Ishikawa (cell line): ENCODE results near the gene ARHGEF11.

Experiments used
- CEBPB ChIP-seq: IDR thresholded peaks from 2 replicates; pipeline ENCODE4 v1.6.1; 2012
- CREB1 ChIP-seq: IDR thresholded peaks from 2 replicates; pipeline ENCODE4 v1.6.1; 2012; ENCODE audit warnings: low read depth
- EGR1 ChIP-seq: IDR thresholded peaks from 2 replicates; pipeline ENCODE4 v1.6.1; 2012
- EP300 ChIP-seq: IDR thresholded peaks from 2 replicates; pipeline ENCODE4 v1.6.1; 2012; ENCODE audit warnings: borderline replicate concordance
- FOXM1 ChIP-seq: IDR thresholded peaks from 2 replicates; pipeline ENCODE4 v1.6.1; 2012; ENCODE audit warnings: low read depth, borderline replicate concordance
- MAX ChIP-seq: IDR thresholded peaks from 2 replicates; pipeline ENCODE4 v1.6.1; 2012
- NFIC ChIP-seq: IDR thresholded peaks from 2 replicates; pipeline ENCODE4 v1.6.1; 2012
- RAD21 ChIP-seq: IDR thresholded peaks from 2 replicates; pipeline ENCODE4 v1.6.1; 2012; ENCODE audit warnings: low read depth
- REST ChIP-seq: IDR thresholded peaks from 2 replicates; pipeline ENCODE4 v1.6.1; 2012; ENCODE audit warnings: low read depth, mild to moderate bottlenecking
- TAF1 ChIP-seq: IDR thresholded peaks from 2 replicates; pipeline ENCODE4 v1.6.1; 2012; ENCODE audit warnings: low read depth, mild to moderate bottlenecking
- TCF12 ChIP-seq: IDR thresholded peaks from 2 replicates; pipeline ENCODE4 v1.6.1; 2012; ENCODE audit warnings: low read depth
- TEAD4 ChIP-seq: IDR thresholded peaks from 2 replicates; pipeline ENCODE4 v1.6.1; 2012
- USF1 ChIP-seq: IDR thresholded peaks from 2 replicates; pipeline ENCODE4 v1.6.1; 2012
- YY1 ChIP-seq: IDR thresholded peaks from 2 replicates; pipeline ENCODE4 v1.6.1; 2012; ENCODE audit warnings: low read depth
- ZBTB7A ChIP-seq: IDR thresholded peaks from 2 replicates; pipeline ENCODE4 v1.6.1; 2012; ENCODE audit warnings: low read depth

The ARHGEF11 gene

GRCh38 chr1:156906206-156906906, 139.2 kb downstream of the ARHGEF11 start:
- TF ChIP-seq EP300: no peak
- no peak for TF ChIP-seq RAD21
- TF ChIP-seq EGR1: no peak
- TF ChIP-seq YY1: no peak
- no peak for TF ChIP-seq ZBTB7A
- no peak for TF ChIP-seq NFIC
- no peak for TF ChIP-seq TCF12
- no peak for TF ChIP-seq REST
- no peak for TF ChIP-seq TEAD4
- no peak for TF ChIP-seq CREB1
- TF ChIP-seq MAX: no peak
- TF ChIP-seq CEBPB: no peak
- no peak for TF ChIP-seq USF1
- no peak for TF ChIP-seq FOXM1
- no peak for TF ChIP-seq TAF1

GRCh38 chr1:156905651-156906050, 139.9 kb downstream of the ARHGEF11 start:
- TF ChIP-seq TCF12 (no peak), ZBTB7A (no peak), TEAD4 (no peak), CEBPB (no peak), MAX (no peak), CREB1 (no peak)

GRCh38 chr1:156905176-156905575, 140.4 kb downstream of the ARHGEF11 start:
- TF ChIP-seq TAF1: no peak
- no peak for TF ChIP-seq REST
- no peak for TF ChIP-seq USF1
- no peak for TF ChIP-seq TEAD4
- TF ChIP-seq YY1: no peak

- no peak for TF ChIP-seq RAD21
- TF ChIP-seq USF1: no peak
- TF ChIP-seq FOXM1: no peak
- TF ChIP-seq YY1: no peak
- no peak for TF ChIP-seq NFIC
- no peak for TF ChIP-seq EGR1
- TF ChIP-seq MAX: no peak
- no peak for TF ChIP-seq CEBPB
- TF ChIP-seq TEAD4: no peak
- TF ChIP-seq CREB1: no peak
- TF ChIP-seq TAF1: no peak
- TF ChIP-seq EP300: no peak
- no peak for TF ChIP-seq TCF12
- no peak for TF ChIP-seq ZBTB7A
- no peak for TF ChIP-seq REST
Measured at GRCh38 chr1:156904187-156904959, 141.2 kb downstream of the ARHGEF11 start.
